HEK293 (cell line): ENCODE measurements around the gene STAM2.
"Not testable (repeated sequence)": the region's sequence is repeated elsewhere in the genome, so short reads cannot be mapped to it uniquely, and the experiment has no call there.

Source experiments
- CTCF ChIA-PET: fragments of 350-600 bp; formaldehyde crosslinking; extraction: SDS; loops from one replicate; lab custom pipeline; 2021; ENCODE audit warnings: antibody characterized with exemption; lab: Yijun Ruan, JAX
- POLR2A ChIA-PET: fragments of 300-600 bp; formaldehyde crosslinking; extraction: SDS; loops from one replicate; lab custom pipeline; 2020; ENCODE audit warnings: antibody characterized with exemption, inconsistent platforms; lab: Yijun Ruan, JAX
- H3K27ac ChIP-seq: fragments of 200-500 bp; sonication (Bioruptor generic); 2 replicates; pipeline ENCODE4 v1.5.1; 2014; ENCODE audit warnings: low read depth, low read length, control low read depth, inconsistent platforms; ENCODE audit errors: extremely low read depth
- H3K36me3 ChIP-seq, 2 experiments: fragments of 200-500 bp in 1 of 2; sonication (Bioruptor generic) in 1 of 2; 1 replicate in 1 of 2; 2 replicates in 1 of 2; pipeline ENCODE4 v1.5.1; 2014 to 2017; ENCODE audit warnings: inconsistent platforms in 2 of 2, low read length in 2 of 2; ENCODE audit not compliant: control insufficient read depth in 2 of 2, insufficient read depth in 1 of 2
- H3K4me1 ChIP-seq: fragments of 200-500 bp; sonication (Bioruptor generic); 2 replicates; pipeline ENCODE4 v1.5.1; 2014; ENCODE audit warnings: mild to moderate bottlenecking, low read length, inconsistent platforms; ENCODE audit not compliant: control insufficient read depth, insufficient read depth
- H3K4me3 ChIP-seq: 2 replicates; pipeline ENCODE4 v1.5.1; 2011; ENCODE audit warnings: low read depth, mild to moderate bottlenecking, control low read depth, low read length, moderate library complexity
- H3K9me3 ChIP-seq: fragments of 200-500 bp; sonication (Bioruptor generic); 2 replicates; pipeline ENCODE4 v1.5.1; 2014; ENCODE audit warnings: low read depth, low read length, inconsistent platforms; ENCODE audit not compliant: control insufficient read depth, insufficient read depth
- BCL11B ChIP-seq: fragments of 450-650 bp; formaldehyde crosslinking; IDR thresholded peaks from 2 replicates; pipeline ENCODE4 v1.5.1; 2016; ENCODE audit warnings: low read depth, missing biosample characterization, missing genetic modification characterization
- GLI4 ChIP-seq: fragments of 450-650 bp; formaldehyde crosslinking; IDR thresholded peaks from 2 replicates; pipeline ENCODE4 v1.5.1; 2016; ENCODE audit warnings: missing biosample characterization, missing genetic modification characterization
- IKZF3 ChIP-seq: fragments of 450-650 bp; IDR thresholded peaks from 2 replicates; pipeline ENCODE4 v1.5.0; 2018; ENCODE audit warnings: missing biosample characterization, mild to moderate bottlenecking, missing genetic modification characterization, moderate library complexity
- MEIS1 ChIP-seq: sonication (generic); formaldehyde crosslinking; IDR thresholded peaks from 2 replicates; pipeline ENCODE4 v1.8.1; 2022; ENCODE audit warnings: missing genetic modification reagents, mild to moderate bottlenecking, borderline replicate concordance
- SETDB1 ChIP-seq: IDR thresholded peaks from one replicate; pipeline ENCODE4 v1.6.1; 2017; ENCODE audit warnings: mild to moderate bottlenecking, low read length, moderate library complexity, mixed read lengths; ENCODE audit not compliant: insufficient read length
- TRIM28 ChIP-seq: IDR thresholded peaks from 2 replicates; pipeline ENCODE4 v1.6.1; 2011; ENCODE audit warnings: low read length, control low read depth, borderline replicate concordance
- ZFHX2 ChIP-seq: fragments of 450-650 bp; formaldehyde crosslinking; conservative IDR thresholded peaks from 2 replicates; pipeline ENCODE4 v1.5.1; 2016; ENCODE audit warnings: missing biosample characterization, missing genetic modification characterization
- ZFP37 ChIP-seq: fragments of 450-650 bp; formaldehyde crosslinking; IDR thresholded peaks from 2 replicates; pipeline ENCODE4 v1.5.1; 2016; ENCODE audit warnings: missing biosample characterization, missing genetic modification characterization
- ZFP41 ChIP-seq: fragments of 450-650 bp; formaldehyde crosslinking; IDR thresholded peaks from 2 replicates; pipeline ENCODE4 v1.5.1; 2016; ENCODE audit warnings: missing biosample characterization, missing genetic modification characterization, borderline replicate concordance
- ZNF112 ChIP-seq: fragments of 450-650 bp; formaldehyde crosslinking; IDR thresholded peaks from 2 replicates; pipeline ENCODE4 v1.5.0; 2017; ENCODE audit warnings: missing biosample characterization, missing genetic modification characterization
- ZNF138 ChIP-seq: fragments of 450-650 bp; formaldehyde crosslinking; IDR thresholded peaks from 2 replicates; pipeline ENCODE4 v1.5.1; 2016; ENCODE audit warnings: missing biosample characterization, missing genetic modification characterization, borderline replicate concordance
- ZNF248 ChIP-seq: fragments of 450-650 bp; formaldehyde crosslinking; IDR thresholded peaks from 2 replicates; pipeline ENCODE4 v1.5.1; 2017; ENCODE audit warnings: missing biosample characterization, missing genetic modification characterization
- ZNF37A ChIP-seq: fragments of 450-650 bp; IDR thresholded peaks from 2 replicates; pipeline ENCODE4 v1.5.1; 2018; ENCODE audit warnings: missing biosample characterization, missing genetic modification characterization
- ZNF423 ChIP-seq: fragments of 450-650 bp; formaldehyde crosslinking; IDR thresholded peaks from 2 replicates; pipeline ENCODE4 v1.5.1; 2016; ENCODE audit warnings: missing biosample characterization, missing genetic modification characterization
- ZNF473 ChIP-seq: fragments of 450-650 bp; formaldehyde crosslinking; IDR thresholded peaks from 2 replicates; pipeline ENCODE4 v1.5.1; 2017; ENCODE audit warnings: missing biosample characterization, missing genetic modification characterization
- ZNF529 ChIP-seq: fragments of 450-650 bp; formaldehyde crosslinking; IDR thresholded peaks from 2 replicates; pipeline ENCODE4 v1.5.1; 2017; ENCODE audit warnings: missing genetic modification characterization, missing biosample characterization; ENCODE audit not compliant: insufficient replicate concordance
- ZNF548 ChIP-seq: fragments of 450-650 bp; formaldehyde crosslinking; IDR thresholded peaks from 2 replicates; pipeline ENCODE4 v1.5.1; 2016; ENCODE audit warnings: missing biosample characterization, missing genetic modification characterization
- ZNF549 ChIP-seq: fragments of 450-650 bp; IDR thresholded peaks from 2 replicates; pipeline ENCODE4 v1.5.1; 2018; ENCODE audit warnings: missing biosample characterization, missing genetic modification characterization, mild to moderate bottlenecking, inconsistent platforms, moderate library complexity
- ZNF658 ChIP-seq: fragments of 450-650 bp; formaldehyde crosslinking; IDR thresholded peaks from 2 replicates; pipeline ENCODE4; 2016; ENCODE audit warnings: missing biosample characterization, missing genetic modification characterization
- ZNF664 ChIP-seq: fragments of 450-650 bp; formaldehyde crosslinking; IDR thresholded peaks from 2 replicates; pipeline ENCODE4 v1.5.1; 2016; ENCODE audit warnings: missing biosample characterization, missing genetic modification characterization
- TF ChIP-seq, protein P1 (sequence below): fragments of 450-650 bp; formaldehyde crosslinking; IDR thresholded peaks from 2 replicates; pipeline ENCODE4 v1.5.1; 2017; ENCODE audit warnings: missing biosample characterization, missing genetic modification characterization
- TF ChIP-seq, protein P2 (sequence below): fragments of 450-650 bp; formaldehyde crosslinking; IDR thresholded peaks from 2 replicates; pipeline ENCODE4 v1.5.1; 2017; ENCODE audit warnings: missing biosample characterization, missing genetic modification characterization

Gene STAM2

DNA sequence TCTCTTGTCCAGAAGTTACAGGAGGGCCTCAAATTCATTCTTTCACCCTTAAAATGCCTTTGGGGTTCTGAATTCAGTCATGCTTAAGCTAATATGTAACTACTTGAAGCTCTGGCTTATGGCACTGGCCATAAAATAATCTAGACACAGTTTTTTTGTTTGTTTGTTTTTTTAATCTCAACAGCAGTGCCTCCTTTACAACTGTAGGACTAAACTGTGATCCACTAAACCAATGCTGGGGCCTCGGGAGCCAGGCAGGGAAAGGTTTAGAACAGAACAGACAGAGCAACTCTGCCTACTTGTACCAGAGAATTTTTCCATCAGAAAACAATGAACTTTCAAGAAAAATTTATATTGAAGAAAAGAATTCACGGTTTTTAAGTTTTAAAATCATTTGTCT, 1.7 kb downstream of the STAM2 start:
- H3K4me3 ChIP-seq: no peak overlapping the region
- H3K4me1 ChIP-seq: peaks cover 3% of the 10 kb centered on the region; the same call in 1 of the 2 replicates
- no peaks in the 10 kb centered on the region for H3K9me3 ChIP-seq
- no peak overlapping the region for H3K27ac ChIP-seq
- TF ChIP-seq, protein P1, sequence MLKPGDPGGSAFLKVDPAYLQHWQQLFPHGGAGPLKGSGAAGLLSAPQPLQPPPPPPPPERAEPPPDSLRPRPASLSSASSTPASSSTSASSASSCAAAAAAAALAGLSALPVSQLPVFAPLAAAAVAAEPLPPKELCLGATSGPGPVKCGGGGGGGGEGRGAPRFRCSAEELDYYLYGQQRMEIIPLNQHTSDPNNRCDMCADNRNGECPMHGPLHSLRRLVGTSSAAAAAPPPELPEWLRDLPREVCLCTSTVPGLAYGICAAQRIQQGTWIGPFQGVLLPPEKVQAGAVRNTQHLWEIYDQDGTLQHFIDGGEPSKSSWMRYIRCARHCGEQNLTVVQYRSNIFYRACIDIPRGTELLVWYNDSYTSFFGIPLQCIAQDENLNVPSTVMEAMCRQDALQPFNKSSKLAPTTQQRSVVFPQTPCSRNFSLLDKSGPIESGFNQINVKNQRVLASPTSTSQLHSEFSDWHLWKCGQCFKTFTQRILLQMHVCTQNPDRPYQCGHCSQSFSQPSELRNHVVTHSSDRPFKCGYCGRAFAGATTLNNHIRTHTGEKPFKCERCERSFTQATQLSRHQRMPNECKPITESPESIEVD (tag by site-specific recombination): peak; percentile 34; the same call in 1 of the 2 replicates
- TF ChIP-seq SETDB1: no peak
- TF ChIP-seq, all 188 proteins: peak for 1
- no peaks in the 10 kb centered on the region for H3K36me3 ChIP-seq
- POLR2A ChIA-PET: interaction anchor here (2.5 kb wide), 1 partner anchor 543 kb away, joined by 14 read pairs; the partner anchor contains the start of gene PRPF40A
- CTCF ChIA-PET: interaction anchor here (0.6 to 3.5 kb wide), 5 partner anchors 15 to 499 kb away, joined by 3 to 31 read pairs (median 3); no protein-coding TSS in a partner anchor

DNA sequence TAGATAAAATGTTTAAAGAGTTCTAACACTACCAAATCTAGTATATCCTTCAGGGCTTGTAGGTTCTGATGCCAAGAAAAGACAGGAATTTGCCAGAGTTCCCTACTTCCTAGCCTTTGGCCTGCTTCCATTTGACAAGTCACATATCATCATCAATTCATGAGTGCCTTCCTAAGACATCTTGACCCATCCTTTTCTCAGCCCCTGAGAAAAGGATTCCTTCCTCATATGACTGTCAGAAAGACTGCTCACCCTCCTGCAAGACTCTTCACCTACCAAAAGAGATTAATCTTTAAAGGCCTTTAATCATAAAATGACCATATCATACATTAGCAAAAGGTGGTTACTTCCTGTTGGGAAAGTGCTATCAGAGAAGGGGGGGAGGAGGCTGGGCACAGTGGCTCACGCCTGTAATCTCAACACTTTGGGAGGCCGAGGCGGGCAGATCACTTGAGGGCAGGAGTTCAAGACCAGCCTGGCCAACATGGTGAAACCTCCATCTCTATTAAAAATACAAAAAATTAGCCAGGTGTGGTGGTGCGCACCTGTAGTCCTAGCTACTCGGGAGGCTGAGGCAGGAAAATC, 3.3 kb downstream of the STAM2 start:
- H3K4me3 ChIP-seq, H3K36me3 ChIP-seq, H3K4me1 ChIP-seq, H3K27ac ChIP-seq, POLR2A ChIA-PET, H3K9me3 ChIP-seq: not testable (repeated sequence)
- CTCF ChIA-PET: interaction anchor here (1.1 to 1.4 kb wide), 3 partner anchors 127 to 464 kb away, joined by 3 to 6 read pairs (median 4); no protein-coding TSS in a partner anchor

DNA sequence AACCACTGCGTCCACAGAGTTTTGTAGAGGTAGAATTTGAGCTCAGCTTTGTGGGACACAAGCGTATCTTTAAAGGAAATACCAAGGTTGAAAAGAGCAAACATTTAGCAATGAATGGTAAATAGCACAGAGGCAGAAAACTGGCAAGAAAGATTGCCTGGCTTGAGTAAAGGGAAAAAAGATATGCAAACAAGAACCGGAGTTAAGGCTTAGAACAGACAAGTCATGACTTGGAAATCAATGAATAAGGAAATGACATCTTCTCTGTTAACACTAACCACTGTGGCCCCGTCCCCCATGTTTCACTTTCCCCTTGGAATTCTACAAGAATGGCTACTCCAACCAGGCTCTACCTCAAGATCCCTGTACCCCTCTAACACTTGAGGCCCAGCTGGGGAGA, 3.8 kb downstream of the STAM2 start:
- POLR2A ChIA-PET: no interaction called here
- H3K4me3 ChIP-seq: no peak overlapping the region

DNA sequence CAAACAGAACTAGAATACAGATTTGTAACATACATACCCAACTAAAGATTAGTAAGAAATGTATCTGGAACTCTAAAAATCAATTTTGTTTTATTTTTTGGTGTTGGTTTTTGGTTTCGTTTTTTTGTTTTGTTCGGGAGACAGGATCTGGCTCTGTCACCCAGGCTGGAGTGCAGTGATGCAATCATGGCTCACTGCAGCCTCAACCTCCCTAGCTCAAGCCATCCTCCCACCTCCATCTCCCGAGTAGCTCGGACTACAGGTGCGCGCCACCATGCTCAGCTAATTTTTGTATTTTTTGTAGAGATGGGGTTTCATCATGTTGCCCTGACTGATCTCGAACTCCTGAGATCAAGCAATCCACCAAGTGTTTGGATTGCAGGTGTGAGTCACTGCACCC, 6.4 kb downstream of the STAM2 start:
- H3K4me3 ChIP-seq, H3K9me3 ChIP-seq, H3K36me3 ChIP-seq, POLR2A ChIA-PET, H3K27ac ChIP-seq: not testable (repeated sequence)
- CTCF ChIA-PET: interaction anchor here (0.5 to 0.6 kb wide), 2 partner anchors 18 to 21 kb away, joined by 3 read pairs; no protein-coding TSS in a partner anchor
- peaks cover 16% of the 10 kb centered on the region for H3K4me1 ChIP-seq
- TF ChIP-seq, protein P2, sequence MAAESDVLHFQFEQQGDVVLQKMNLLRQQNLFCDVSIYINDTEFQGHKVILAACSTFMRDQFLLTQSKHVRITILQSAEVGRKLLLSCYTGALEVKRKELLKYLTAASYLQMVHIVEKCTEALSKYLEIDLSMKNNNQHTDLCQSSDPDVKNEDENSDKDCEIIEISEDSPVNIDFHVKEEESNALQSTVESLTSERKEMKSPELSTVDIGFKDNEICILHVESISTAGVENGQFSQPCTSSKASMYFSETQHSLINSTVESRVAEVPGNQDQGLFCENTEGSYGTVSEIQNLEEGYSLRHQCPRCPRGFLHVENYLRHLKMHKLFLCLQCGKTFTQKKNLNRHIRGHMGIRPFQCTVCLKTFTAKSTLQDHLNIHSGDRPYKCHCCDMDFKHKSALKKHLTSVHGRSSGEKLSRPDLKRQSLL (tag by site-specific recombination): peak; percentile 45; the same call in 1 of the 2 replicates

More for the DNA sequence above, 3.8 kb downstream of the STAM2 start:
- Histone ChIP-seq H3K9me3 (no peaks in the 10 kb centered on the region), H3K4me1 (peaks cover 6% of the 10 kb centered on the region; the same call in 1 of the 2 replicates), H3K36me3 (no peaks in the 10 kb centered on the region), H3K27ac (no peak overlapping the region)
- CTCF ChIA-PET: interaction anchor here (1.1 to 1.4 kb wide), 4 partner anchors 126 to 465 kb away, joined by 3 to 6 read pairs (median 4); no protein-coding TSS in a partner anchor
- TF ChIP-seq ZNF138 (no peak), ZFP37 (no peak), GLI4 (no peak), ZNF473 (no peak), ZFHX2 (tag by site-specific recombination) (no peak), ZNF37A (tag by site-specific recombination) (no peak), ZNF423 (no peak), ZNF549 (no peak), BCL11B (no peak), ZNF548 (tag by site-specific recombination) (no peak), MEIS1 (CRISPR knock-in tag) (no peak), ZNF529 (tag by site-specific recombination) (no peak), IKZF3 (tag by site-specific recombination) (no peak), ZFP41 (tag by site-specific recombination) (no peak), ZNF248 (tag by site-specific recombination) (no peak), ZNF664 (tag by site-specific recombination) (no peak), ZNF112 (tag by site-specific recombination) (no peak), TRIM28 (no peak), ZNF658 (no peak)
- TF ChIP-seq, protein P2 (tag by site-specific recombination): no peak
- TF ChIP-seq, all 188 proteins: peak for 0

DNA sequence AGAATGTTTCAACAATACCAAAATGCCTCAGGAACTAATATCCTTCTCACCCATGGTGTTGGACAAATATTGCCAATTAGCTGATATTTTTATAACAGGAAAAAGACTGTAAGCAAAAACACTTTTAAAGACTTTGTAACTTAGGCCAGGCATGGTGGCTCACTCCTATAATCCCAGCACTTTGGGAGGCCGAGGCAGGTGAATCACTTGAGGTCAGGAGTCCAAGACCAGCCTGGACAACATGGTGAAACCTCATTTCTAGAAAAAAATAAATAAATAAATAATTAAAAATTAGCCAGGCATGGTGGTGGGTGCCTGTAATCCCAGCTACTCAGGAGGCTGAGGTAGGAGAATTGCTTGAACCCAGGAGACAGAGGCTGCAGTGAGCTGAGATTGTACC, 8.1 kb downstream of the STAM2 start:
- H3K36me3 ChIP-seq, H3K4me3 ChIP-seq, H3K9me3 ChIP-seq, POLR2A ChIA-PET, H3K27ac ChIP-seq: not testable (repeated sequence)
- H3K4me1 ChIP-seq: peaks cover 17% of the 10 kb centered on the region
- CTCF ChIA-PET: interaction anchor here (0.8 to 1.0 kb wide), 4 partner anchors 10 to 141 kb away, joined by 3 read pairs; no protein-coding TSS in a partner anchor
